Measurements from ENCODE around the gene COQ4. TPM values are rescaled to one million over a fixed set of nuclear protein-coding genes. Genes with fewer than 3 reads are reported as not detected.
"Not testable (repeated sequence)": the region's sequence is repeated elsewhere in the genome, so short reads cannot be mapped to it uniquely, and the experiment has no call there.

Gene COQ4
- total RNA-seq, 1 experiment from 2014 or later, result 28.1 TPM

DNA sequence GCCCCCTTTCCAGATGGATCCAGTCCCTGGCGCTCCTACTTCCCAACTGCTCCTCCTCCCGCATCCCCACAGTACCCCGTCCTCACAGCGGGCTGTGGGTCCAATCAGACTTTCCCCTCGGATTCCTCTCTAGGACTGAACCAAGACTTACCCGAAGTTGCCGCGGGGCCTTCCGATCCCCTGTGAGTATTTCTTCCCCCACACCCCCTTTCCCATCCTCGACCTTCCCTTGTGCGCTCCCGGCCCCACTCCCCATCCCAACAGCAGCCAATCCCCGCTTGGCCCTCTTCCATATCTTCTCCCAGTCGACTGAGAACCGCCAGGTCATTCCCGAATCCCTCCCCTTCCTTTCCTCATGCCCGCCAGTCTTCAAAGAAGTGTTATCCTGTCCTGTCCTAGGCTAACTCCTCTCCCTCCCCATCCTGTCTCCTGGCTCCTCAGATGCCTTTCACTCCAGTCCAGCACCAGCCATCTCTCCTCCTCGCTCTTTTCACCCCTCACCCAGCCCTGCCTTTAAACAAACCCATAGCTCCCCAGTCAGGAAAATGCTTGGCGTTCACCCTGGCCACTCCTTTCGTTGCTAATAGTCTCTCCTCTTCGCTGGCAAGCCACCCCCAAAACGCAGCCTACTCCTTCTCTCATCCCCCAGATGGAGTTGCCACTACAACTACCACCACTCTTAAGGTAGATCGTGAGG is 45.9 kb upstream of the COQ4 start:
- Histone ChIP-seq H3K4me1 (ENCODE audit: insufficient read depth, low read length) (peaks cover 17% of the 10 kb centered on the region), H3K79me2 (ENCODE audit: low read length) (peaks cover 41% of the 10 kb centered on the region), H3K4me2 (ENCODE audit: low read length) (peak overlapping the region; percentile 97), H3K9ac (ENCODE audit: low read length) (peak overlapping the region; percentile 86), H4K20me1 (ENCODE audit: low read length) (no peaks in the 10 kb centered on the region), H3K4me3 (ENCODE audit: low read length) (peak overlapping the region; percentile 99), H3K36me3 (ENCODE audit: low read depth, low read length) (no peaks in the 10 kb centered on the region; the same call in 1 of the 2 replicates), H3K27ac (ENCODE audit: low read length) (peak overlapping the region; percentile 11; the same call in 1 of the 2 replicates), H3F3A (ENCODE audit: low read length, unreplicated experiment) (peaks cover 3% of the 10 kb centered on the region), H3K27me3 (ENCODE audit: low read length) (no peaks in the 10 kb centered on the region), H3K9me2 (replicated peaks; ENCODE audit: low read length) (no peaks in the 10 kb centered on the region), H3K9me3 (ENCODE audit: low read length) (no peaks in the 10 kb centered on the region), H2AFZ (ENCODE audit: low read length) (peak overlapping the region; percentile 80)
- TF ChIP-seq, protein P1, sequence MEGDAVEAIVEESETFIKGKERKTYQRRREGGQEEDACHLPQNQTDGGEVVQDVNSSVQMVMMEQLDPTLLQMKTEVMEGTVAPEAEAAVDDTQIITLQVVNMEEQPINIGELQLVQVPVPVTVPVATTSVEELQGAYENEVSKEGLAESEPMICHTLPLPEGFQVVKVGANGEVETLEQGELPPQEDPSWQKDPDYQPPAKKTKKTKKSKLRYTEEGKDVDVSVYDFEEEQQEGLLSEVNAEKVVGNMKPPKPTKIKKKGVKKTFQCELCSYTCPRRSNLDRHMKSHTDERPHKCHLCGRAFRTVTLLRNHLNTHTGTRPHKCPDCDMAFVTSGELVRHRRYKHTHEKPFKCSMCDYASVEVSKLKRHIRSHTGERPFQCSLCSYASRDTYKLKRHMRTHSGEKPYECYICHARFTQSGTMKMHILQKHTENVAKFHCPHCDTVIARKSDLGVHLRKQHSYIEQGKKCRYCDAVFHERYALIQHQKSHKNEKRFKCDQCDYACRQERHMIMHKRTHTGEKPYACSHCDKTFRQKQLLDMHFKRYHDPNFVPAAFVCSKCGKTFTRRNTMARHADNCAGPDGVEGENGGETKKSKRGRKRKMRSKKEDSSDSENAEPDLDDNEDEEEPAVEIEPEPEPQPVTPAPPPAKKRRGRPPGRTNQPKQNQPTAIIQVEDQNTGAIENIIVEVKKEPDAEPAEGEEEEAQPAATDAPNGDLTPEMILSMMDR (conservative IDR thresholded peaks at IDR 0.05; ENCODE audit: low read depth, low read length), result no peak
- TF ChIP-seq EZH2phosphoT487 (IDR thresholded peaks at IDR 0.05; ENCODE audit: borderline replicate concordance, low read length) (no peak), EZH2 (IDR thresholded peaks at IDR 0.05; ENCODE audit: low read length, unreplicated experiment) (no peak)
- no peak for DNase-seq
- intact Hi-C loops (cut with micrococcal nuclease), result loop anchor here (5.0 kb wide), 1 partner anchor 74 kb away; the partner anchor contains the start of gene DNM1
- CTCF ChIA-PET, result no interaction called here
- POLR2A ChIA-PET (ENCODE audit: unreplicated experiment), result no interaction called here
- peak; percentile 41 for ATAC-seq
- BruUV-seq (replicated peaks), result TSS peak; percentile 63

DNA sequence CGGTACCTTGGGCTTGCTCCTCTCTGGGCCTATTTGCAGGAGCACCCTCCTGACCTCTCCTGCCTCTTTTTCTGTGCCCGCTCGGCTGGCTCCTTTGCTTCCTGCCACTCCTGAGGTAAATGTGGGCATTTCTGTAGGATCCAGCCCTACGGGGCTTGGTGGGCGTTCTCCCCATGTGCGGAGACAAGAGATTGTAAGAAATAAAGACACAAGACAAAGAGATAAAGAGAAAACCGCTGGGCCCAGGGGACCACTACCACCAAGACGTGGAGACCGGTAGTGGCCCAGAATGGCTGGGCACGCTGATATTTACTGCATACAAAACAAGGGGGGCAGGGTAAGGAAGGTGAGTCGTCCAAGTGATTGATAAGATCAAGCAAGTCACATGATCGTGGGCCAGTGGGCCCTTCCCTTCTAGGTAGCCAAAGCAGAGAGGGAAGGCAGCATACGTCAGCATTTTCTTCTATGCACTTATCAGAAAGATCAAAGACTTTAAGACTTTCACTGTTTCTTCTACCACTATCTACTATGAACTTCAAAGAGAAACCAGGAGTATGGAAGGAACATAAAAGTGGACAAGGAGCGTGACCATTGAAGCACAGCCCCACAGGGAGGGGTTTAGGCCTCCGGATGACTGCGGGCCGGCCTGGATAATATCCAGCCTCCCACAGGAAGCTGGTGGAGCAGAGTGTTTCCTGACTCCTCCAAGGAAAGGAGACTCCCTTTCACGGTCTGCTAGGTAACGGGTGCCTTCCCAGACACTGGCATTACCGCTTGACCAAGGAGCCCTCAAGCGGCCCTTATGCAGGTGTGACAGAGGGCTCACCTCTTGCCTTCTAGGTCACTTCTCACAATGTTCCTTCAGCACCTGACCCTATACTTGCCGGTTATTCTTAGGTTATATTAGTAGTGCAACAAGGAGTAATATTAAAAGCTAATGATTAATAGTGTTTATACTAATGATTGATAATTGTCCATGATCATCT is 43.3 kb upstream of the COQ4 start:
- H3K36me3 ChIP-seq (ENCODE audit: low read depth, low read length); H4K20me1 ChIP-seq (ENCODE audit: low read length); H3K9me2 ChIP-seq (replicated peaks; ENCODE audit: low read length); H3K4me2 ChIP-seq (ENCODE audit: low read length); H3K27me3 ChIP-seq (ENCODE audit: low read length); POLR2A ChIA-PET (ENCODE audit: unreplicated experiment); H3K4me3 ChIP-seq (ENCODE audit: low read length); H2AFZ ChIP-seq (ENCODE audit: low read length); BruUV-seq (replicated peaks); H3K27ac ChIP-seq (ENCODE audit: low read length); CTCF ChIA-PET; H3K9me3 ChIP-seq (ENCODE audit: low read length); H3F3A ChIP-seq (ENCODE audit: low read length, unreplicated experiment); H3K9ac ChIP-seq (ENCODE audit: low read length); ATAC-seq; DNase-seq: not testable (repeated sequence)
- intact Hi-C loops (cut with micrococcal nuclease), result loop anchor here (5.0 kb wide), 1 partner anchor 77 kb away; the partner anchor contains the start of gene DNM1
- peaks cover 11% of the 10 kb centered on the region for H3K4me1 ChIP-seq (ENCODE audit: insufficient read depth, low read length)
- peaks cover 28% of the 10 kb centered on the region for H3K79me2 ChIP-seq (ENCODE audit: low read length)

DNA sequence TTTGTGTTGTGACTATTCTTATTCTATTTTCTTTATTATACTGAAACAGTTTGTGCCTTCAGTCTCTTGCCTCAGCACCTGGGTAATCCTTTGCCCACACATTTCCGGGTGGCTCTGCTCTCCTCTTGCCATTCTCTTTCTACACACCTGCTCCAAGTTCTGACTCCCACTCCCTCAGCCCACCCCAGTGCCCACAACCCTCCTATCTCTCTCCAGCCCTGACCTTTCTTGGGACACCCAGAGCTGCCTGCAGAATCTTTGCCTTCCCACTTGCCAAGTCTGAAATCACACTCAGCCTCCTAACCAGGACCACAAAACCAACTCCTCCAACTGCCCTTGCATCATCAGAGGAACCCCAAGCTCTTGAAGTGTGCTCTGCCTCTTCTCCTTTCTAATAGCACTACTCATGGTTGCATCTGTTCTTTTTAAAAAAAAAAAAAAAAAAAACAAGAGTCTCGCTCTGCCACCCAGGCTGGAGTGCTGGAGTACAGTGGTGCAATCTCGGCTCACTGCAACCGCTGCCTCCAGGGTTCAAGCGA is 42.5 kb upstream of the COQ4 start:
- Histone ChIP-seq H3K4me1 (ENCODE audit: insufficient read depth, low read length) (peaks cover 6% of the 10 kb centered on the region; the same call in 1 of the 2 replicates), H3F3A (ENCODE audit: low read length, unreplicated experiment) (no peaks in the 10 kb centered on the region), H3K4me3 (ENCODE audit: low read length) (no peak overlapping the region), H3K36me3 (ENCODE audit: low read depth, low read length) (no peaks in the 10 kb centered on the region), H3K9me3 (ENCODE audit: low read length) (no peaks in the 10 kb centered on the region), H3K9ac (ENCODE audit: low read length) (no peak overlapping the region), H3K9me2 (replicated peaks; ENCODE audit: low read length) (no peaks in the 10 kb centered on the region), H3K79me2 (ENCODE audit: low read length) (peaks cover 20% of the 10 kb centered on the region), H4K20me1 (ENCODE audit: low read length) (no peaks in the 10 kb centered on the region), H3K27me3 (ENCODE audit: low read length) (no peaks in the 10 kb centered on the region), H3K27ac (ENCODE audit: low read length) (no peak overlapping the region), H3K4me2 (ENCODE audit: low read length) (no peak overlapping the region), H2AFZ (ENCODE audit: low read length) (no peak overlapping the region)
- no peak for DNase-seq
- TF ChIP-seq, protein P1 (conservative IDR thresholded peaks at IDR 0.05; ENCODE audit: low read depth, low read length), result no peak
- TF ChIP-seq EZH2phosphoT487 (IDR thresholded peaks at IDR 0.05; ENCODE audit: borderline replicate concordance, low read length), result no peak
- TF ChIP-seq EZH2 (IDR thresholded peaks at IDR 0.05; ENCODE audit: low read length, unreplicated experiment), result no peak
- CTCF ChIA-PET, result no interaction called here
- ATAC-seq, result no peak
- intact Hi-C loops (cut with micrococcal nuclease), result no loop called here
- POLR2A ChIA-PET (ENCODE audit: unreplicated experiment), result no interaction called here
- BruUV-seq (replicated peaks), result no TSS peak

Data from PC-3 (cell line).